ENCODE results near the gene HDAC7.
A peak's percentile ranks its signal among the peaks of the same experiment; 100 is the strongest.

- peak; percentile 71 for TF ChIP-seq POLR2AphosphoS5 (IDR thresholded peaks at IDR 0.05)
- no peak for TF ChIP-seq CTCF (IDR thresholded peaks at IDR 0.05)
- no peak for TF ChIP-seq EP300 (IDR thresholded peaks at IDR 0.05)
- TF ChIP-seq POLR2A (IDR thresholded peaks at IDR 0.05): no peak
Observed at GRCh38 chr12:47825173-47825639, 5.5 kb upstream of the HDAC7 start.
